Measurements from ENCODE around the gene SLC6A1.

SLC6A1 gene

GRCh38 chr3:11015369-11015768, 22.8 kb downstream of the SLC6A1 start:
- in situ Hi-C loops (cut with HindIII; ENCODE audit: low sequenced_read_pairs) = no loop called here

DNA sequence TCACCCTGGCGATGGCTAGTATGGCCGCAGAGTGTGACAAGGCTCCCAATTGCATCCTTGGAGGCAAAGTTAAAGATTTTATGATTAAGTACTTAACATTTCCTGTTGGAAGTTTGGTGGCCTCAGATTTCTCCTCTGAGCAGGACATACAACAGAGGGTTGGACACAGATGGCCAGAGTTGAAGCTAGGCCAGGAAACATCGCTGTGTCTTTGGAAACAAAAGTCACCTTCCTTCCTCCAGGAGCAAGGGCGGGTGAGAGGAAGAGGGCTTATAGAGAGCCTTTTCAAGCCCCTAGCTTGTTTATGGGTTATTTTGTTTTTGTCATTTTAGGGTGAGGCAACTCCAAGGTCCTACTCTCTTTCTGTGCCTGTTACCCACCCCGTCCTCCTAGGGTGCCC, 24.2 kb downstream of the SLC6A1 start:
- in situ Hi-C loops (cut with HindIII; ENCODE audit: low sequenced_read_pairs) = no loop called here

GRCh38 chr3:11019116-11019819, 26.7 kb downstream of the SLC6A1 start:
- in situ Hi-C loops (cut with HindIII; ENCODE audit: low sequenced_read_pairs) = no loop called here

DNA sequence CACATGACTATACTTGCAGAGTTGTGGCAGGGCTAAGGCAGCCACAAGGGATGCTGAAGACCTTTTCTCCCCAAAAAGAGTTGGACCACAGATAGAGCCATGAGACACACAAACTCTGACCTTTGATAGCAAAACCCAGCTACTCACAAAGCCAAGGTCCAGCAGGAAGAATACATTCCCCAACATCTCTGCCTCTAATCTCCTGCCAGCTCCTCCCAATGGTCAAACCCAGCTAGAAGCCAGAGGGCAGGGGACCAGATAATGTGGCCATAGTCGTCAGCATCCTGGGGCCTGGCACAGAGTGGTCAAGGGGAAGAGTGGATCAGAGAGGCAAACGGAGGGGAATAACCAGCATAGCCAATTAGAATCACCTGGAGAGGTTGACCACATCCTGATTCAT, 28.2 kb downstream of the SLC6A1 start:
- in situ Hi-C loops (cut with HindIII; ENCODE audit: low sequenced_read_pairs) = no loop called here

- in situ Hi-C loops (cut with HindIII; ENCODE audit: low sequenced_read_pairs) = no loop called here
Observed at GRCh38 chr3:11021611-11022011, 29.1 kb downstream of the SLC6A1 start.

GRCh38 chr3:11022115-11022514, 29.6 kb downstream of the SLC6A1 start:
- in situ Hi-C loops (cut with HindIII; ENCODE audit: low sequenced_read_pairs) = no loop called here

DNA sequence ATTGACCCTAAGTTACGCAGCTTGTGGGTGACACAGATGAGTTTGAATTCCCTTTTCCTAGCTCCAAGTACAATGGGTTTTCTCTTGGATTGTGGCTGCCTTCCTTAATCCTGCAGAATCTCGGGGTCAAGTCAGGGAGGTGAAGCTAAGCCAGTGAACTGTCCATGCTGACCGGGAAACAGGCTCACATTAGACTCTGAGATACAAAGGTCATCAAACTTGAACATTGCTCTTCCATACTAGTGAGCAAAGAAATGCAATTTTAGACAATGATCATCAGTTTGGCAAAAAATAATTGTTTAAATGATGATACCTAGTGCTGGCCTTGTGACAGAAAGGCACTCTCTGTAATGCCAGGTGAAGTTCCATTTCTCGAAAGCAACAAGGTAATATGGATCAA, 31.6 kb downstream of the SLC6A1 start:
- in situ Hi-C loops (cut with HindIII; ENCODE audit: low sequenced_read_pairs) = no loop called here

DNA sequence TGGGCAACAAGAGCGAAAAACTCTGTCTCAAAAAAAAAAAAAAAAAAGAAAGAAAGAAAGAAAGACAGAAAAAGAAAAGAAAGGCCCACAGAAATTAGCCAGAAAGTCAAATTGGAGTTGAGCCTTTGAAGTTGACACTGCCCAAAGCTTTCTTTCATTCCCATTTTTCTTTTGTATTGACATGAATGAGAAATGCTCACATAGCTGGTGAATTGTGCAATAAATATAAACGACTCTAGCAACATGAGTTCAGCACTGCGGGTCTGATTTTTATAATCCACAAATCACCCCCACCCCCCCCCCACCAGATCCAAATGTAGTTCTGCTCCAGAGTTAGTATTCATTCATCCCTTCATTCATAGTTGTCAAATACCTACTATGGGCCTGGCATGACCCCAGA, 37.4 kb downstream of the SLC6A1 start:
- in situ Hi-C loops (cut with HindIII; ENCODE audit: low sequenced_read_pairs) = loop anchor here (25.0 kb wide), 1 partner anchor 307 kb away; no protein-coding TSS in a partner anchor

- in situ Hi-C loops (cut with HindIII; ENCODE audit: low sequenced_read_pairs) = loop anchor here (25.0 kb wide), 1 partner anchor 303 kb away; no protein-coding TSS in a partner anchor
Observed at GRCh38 chr3:11033871-11034270, 41.3 kb downstream of the SLC6A1 start.

DNA sequence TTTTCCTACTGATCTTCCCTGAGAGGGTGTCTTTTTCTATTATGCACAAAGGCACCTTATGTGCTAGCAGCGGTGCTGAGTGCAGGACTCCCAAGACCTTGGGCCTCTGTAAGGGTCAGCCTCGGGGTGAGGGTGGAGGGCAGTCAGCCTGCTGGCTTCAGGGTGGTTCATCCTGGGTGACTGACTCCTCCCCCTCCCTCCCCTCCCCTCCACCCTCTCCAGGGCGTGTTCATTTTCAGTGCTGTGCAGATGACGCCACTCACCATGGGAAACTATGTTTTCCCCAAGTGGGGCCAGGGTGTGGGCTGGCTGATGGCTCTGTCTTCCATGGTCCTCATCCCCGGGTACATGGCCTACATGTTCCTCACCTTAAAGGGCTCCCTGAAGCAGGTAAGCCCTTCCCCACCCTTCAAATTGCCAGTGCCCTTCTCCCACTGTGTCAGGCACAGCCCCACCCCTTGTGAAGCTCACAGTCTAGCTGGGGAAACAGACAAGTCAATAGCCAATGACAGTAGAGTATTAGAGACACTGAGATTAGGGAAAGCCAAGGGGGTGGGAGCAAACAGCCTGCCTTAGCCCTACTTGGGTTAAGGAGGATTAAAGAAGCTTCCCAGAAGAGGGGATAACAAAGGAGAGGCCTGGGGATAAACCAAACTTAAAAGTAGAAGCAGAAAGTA, 41.9 kb downstream of the SLC6A1 start:
- in situ Hi-C loops (cut with HindIII; ENCODE audit: low sequenced_read_pairs) = loop anchor here (25.0 kb wide), 1 partner anchor 303 kb away; no protein-coding TSS in a partner anchor

- in situ Hi-C loops (cut with HindIII; ENCODE audit: low sequenced_read_pairs) = loop anchor here (25.0 kb wide), 1 partner anchor 301 kb away; no protein-coding TSS in a partner anchor
Observed at GRCh38 chr3:11035757-11036505, 43.4 kb downstream of the SLC6A1 start.

DNA sequence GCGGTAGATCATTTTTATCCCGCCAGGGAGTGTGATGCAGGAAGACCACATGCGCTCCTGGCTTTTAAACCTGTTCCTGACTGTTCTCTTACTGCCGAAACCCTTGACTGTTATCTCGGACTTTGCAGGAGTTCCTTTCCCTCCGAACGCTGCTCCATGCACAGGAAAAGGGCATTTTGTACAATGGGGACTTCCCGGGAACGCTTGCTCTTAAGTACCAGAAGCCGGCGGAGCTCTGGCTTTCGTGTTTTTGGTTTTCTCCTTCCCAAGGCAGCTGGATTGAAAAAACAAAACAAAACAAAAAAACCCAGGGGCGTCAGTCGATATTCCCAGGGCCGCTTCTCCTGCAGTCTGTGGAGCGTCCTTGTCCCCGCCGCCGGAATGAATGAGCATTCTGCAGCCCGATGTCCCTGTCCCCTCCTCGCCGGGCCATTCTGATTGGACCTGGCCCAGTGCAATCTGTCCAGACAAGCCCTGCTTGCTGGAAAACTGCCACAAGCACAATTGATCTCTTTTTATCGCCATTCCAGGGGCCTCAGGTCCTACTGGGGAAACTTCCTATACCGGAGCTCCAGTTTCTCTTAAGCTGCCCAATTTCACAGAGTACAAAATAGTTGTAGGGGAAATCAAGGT, 44.8 kb downstream of the SLC6A1 start:
- in situ Hi-C loops (cut with HindIII; ENCODE audit: low sequenced_read_pairs) = loop anchor here (25.0 kb wide), 1 partner anchor 300 kb away; no protein-coding TSS in a partner anchor

GRCh38 chr3:11037976-11038375, 45.4 kb downstream of the SLC6A1 start:
- in situ Hi-C loops (cut with HindIII; ENCODE audit: low sequenced_read_pairs) = loop anchor here (25.0 kb wide), 1 partner anchor 299 kb away; no protein-coding TSS in a partner anchor

- in situ Hi-C loops (cut with HindIII; ENCODE audit: low sequenced_read_pairs) = loop anchor here (10.0 to 25.0 kb wide), 2 partner anchors 91 to 292 kb away; no protein-coding TSS in a partner anchor
Observed at GRCh38 chr3:11045536-11045935, 53.0 kb downstream of the SLC6A1 start.

DNA sequence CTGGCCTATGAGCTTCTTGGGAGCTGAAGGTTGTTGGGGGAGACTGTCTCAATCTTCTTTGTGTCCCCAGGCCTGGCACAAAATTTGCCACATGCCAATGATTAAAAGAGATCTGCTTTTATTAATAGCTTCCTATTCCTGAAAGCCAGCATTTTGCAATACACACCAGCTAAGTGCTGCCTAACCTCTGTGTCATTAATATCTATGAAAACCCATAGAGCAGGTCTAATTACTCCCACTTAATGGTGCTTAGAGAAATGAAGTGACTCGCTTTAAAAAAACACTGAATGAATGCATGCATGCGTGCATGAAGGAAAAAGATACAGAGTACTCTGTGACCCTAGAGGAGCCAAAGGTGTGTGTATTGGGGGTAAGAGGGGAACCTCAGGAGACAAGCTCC, 55.0 kb downstream of the SLC6A1 start:
- in situ Hi-C loops (cut with HindIII; ENCODE audit: low sequenced_read_pairs) = loop anchor here (10.0 to 25.0 kb wide), 2 partner anchors 93 to 290 kb away; no protein-coding TSS in a partner anchor

GRCh38 chr3:11050666-11051323, 58.2 kb downstream of the SLC6A1 start:
- in situ Hi-C loops (cut with HindIII; ENCODE audit: low sequenced_read_pairs) = no loop called here

DNA sequence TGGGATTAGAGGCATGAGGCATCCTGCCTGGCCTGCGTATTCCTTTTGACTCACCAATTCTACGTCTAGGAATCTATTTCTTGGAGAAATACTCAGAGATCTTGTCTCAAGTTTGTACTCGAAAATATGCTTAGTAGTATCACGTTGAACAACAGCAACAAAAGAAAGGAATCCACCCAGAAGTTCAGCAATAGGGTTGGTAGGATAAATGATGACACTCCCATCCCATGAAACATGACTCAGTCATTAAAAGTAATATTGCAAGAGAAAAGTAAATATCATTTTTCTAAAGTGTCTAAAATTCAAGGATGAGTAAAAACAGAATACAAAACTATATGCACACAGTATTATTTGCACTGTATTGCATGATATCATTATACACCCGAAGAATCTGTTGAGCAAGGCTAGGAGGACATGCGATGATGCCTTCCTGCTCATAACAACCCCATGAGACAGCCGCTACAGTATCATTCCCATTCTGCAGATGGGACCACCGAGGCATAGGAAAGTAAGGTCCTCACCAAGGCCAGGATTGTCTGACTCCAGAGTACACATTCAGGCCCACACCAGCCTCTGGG, 61.5 kb downstream of the SLC6A1 start:
- in situ Hi-C loops (cut with HindIII; ENCODE audit: low sequenced_read_pairs) = no loop called here

GRCh38 chr3:11054739-11055438, 62.3 kb downstream of the SLC6A1 start:
- in situ Hi-C loops (cut with HindIII; ENCODE audit: low sequenced_read_pairs) = no loop called here

- in situ Hi-C loops (cut with HindIII; ENCODE audit: low sequenced_read_pairs) = no loop called here
Observed at GRCh38 chr3:11055496-11055895, 62.9 kb downstream of the SLC6A1 start.
